ENCODE data around the gene PIK3R2. TPM values are rescaled to one million over a fixed set of nuclear protein-coding genes. Genes with fewer than 3 reads are reported as not detected.
A peak's percentile ranks its signal among the peaks of the same experiment; 100 is the strongest.

PIK3R2 gene
- total and polyA plus RNA-seq, 2 experiments from 2014 or later, result 8.5 to 66.6 TPM

DNA sequence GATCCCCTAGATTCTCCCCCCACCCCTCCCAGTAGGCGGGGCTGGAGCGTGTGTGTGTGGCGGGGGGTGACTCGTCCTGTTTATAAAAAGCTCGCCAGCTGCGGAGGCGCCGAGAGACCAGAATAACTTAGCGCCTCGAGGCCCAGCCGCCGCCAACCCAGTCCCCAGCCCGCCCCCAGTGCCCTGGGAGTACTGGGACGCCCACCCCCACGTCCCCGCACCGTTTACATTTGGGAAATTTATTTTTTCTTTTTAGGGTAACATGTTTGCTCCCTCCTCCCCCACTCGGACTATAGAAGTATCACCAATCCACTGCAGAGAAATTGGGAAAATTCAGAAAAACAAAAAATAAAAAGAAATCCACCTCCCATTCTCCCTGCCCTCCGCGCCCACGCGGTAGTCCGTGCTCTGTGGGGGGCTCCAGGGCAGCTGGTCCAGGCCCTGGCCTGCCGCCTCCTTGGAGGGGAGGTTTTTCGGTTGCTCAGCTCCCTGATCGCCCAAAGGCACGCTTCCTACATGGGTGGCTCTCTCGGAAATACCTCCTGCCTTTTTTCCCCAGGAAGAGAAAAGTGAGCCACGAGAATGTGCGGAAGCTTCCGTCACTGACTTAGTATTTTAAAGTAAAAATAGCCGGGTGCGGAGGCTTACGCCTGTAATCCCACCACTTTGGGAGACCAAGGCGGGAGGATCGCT is 52.4 kb downstream of the PIK3R2 start:
- peak; percentile 71 for DNase-seq (ENCODE audit: low spot score)
- Histone ChIP-seq H3K36me3 (ENCODE audit: insufficient read depth) (no peaks in the 10 kb centered on the region), H3K79me2 (replicated peaks; ENCODE audit: insufficient read depth) (0 out of 2 replicates have a peak, but pooled peaks cover 6% of the 10 kb centered on the region), H3K27me3 (ENCODE audit: insufficient read depth) (no peaks in the 10 kb centered on the region), H2AFZ (peak overlapping the region; percentile 49; the same call in 1 of the 2 replicates), H3K9me2 (ENCODE audit: insufficient read depth) (no peaks in the 10 kb centered on the region), H3F3A (replicated peaks; ENCODE audit: low read depth) (peaks cover 31% of the 10 kb centered on the region), H4K20me1 (replicated peaks; ENCODE audit: insufficient read depth) (no peaks in the 10 kb centered on the region; the same call in none of the 2 replicates), H3K4me2 (peak overlapping the region; percentile 99), H3K27ac (ENCODE audit: low read depth) (peak overlapping the region; percentile 99), H3K4me1 (ENCODE audit: insufficient read depth) (peaks cover 11% of the 10 kb centered on the region), H3K4me3 (peak overlapping the region; percentile 78)
- peak overlapping the region; percentile 85 for H3K4me3 Mint-ChIP-seq
- no peaks in the 10 kb centered on the region for H3K9me3 Mint-ChIP-seq
- peaks cover 16% of the 10 kb centered on the region for H3K27me3 Mint-ChIP-seq (ENCODE audit: insufficient read depth, low read depth, poor library complexity)
- TF ChIP-seq REST (IDR thresholded peaks at IDR 0.05; ENCODE audit: unreplicated experiment), result no peak
- peak; percentile 54; the same call in 1 of the 2 replicates for TF ChIP-seq POLR2AphosphoS5 (IDR thresholded peaks at IDR 0.05; ENCODE audit: low read depth)
- TF ChIP-seq ZNF114 (CRISPR knock-in tag; IDR thresholded peaks at IDR 0.05), result no peak
- TF ChIP-seq ZNF462 (CRISPR knock-in tag; IDR thresholded peaks at IDR 0.05), result no peak
- TF ChIP-seq JUNB (IDR thresholded peaks at IDR 0.05; ENCODE audit: unreplicated experiment), result no peak
- no peak for TF ChIP-seq NANOG (IDR thresholded peaks at IDR 0.05; ENCODE audit: borderline replicate concordance)
- H3K36me3 Mint-ChIP-seq (ENCODE audit: low read depth), result peaks cover 12% of the 10 kb centered on the region
- peaks cover 23% of the 10 kb centered on the region for H3K4me1 Mint-ChIP-seq
- H3K27ac Mint-ChIP-seq, result peak overlapping the region; percentile 94
- peak; percentile 4 for ATAC-seq

Data from GM23338 (cell line).